HG03439 (cell line): Measurements from ENCODE around the gene TUB.

Experiments used
- ATAC-seq: cut with Tn5 transposase; IDR thresholded peaks from one replicate; pipeline ENCODE4 v1.9.1; 2021; ENCODE audit warnings: mild to moderate bottlenecking, moderate library complexity; ENCODE audit not compliant: unreplicated experiment

Gene TUB

DNA sequence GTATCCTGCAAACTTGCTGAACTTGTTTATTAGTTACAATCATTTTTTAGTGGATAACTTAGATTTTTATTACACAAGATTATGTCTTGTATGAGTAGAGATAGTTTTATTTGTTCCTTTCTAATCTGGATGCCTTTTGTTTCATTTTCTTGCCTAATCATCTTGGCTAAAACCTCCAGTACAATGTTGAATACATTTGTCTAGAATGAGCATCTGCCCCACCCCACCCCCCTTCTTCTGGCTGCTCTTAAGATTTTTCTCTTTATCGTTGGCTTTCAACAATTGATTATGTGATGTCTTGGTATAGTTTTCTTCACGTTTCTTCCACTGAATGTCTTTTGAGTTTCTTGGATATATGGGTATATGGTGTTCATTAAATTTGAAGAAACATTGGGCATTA lies 37.3 kb upstream of the TUB start:
- ATAC-seq: no peak

DNA sequence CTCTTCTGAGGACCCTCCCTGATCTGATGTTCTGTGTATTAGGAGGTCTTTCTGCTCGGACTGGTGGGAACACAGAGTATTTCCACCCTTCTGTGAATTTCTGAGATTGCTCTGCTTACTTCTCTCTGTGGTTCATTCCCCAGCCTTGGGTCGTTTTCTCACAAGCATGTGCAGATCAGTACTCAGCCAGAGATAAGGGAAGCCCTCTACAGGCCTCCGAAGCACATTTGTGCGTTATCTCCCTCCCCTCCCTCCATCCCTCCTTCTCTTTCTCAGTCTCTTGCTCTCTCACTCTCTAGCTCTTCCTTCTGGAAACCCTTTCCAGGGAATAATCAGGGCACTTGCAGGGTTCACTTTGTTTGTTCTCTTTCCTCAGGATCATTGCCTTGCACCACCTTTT lies 35.2 kb upstream of the TUB start:
- ATAC-seq: no peak

- ATAC-seq: no peak
These were observed 33.6 kb upstream of the TUB start for GRCh38 chr11:8047382-8047781.

DNA sequence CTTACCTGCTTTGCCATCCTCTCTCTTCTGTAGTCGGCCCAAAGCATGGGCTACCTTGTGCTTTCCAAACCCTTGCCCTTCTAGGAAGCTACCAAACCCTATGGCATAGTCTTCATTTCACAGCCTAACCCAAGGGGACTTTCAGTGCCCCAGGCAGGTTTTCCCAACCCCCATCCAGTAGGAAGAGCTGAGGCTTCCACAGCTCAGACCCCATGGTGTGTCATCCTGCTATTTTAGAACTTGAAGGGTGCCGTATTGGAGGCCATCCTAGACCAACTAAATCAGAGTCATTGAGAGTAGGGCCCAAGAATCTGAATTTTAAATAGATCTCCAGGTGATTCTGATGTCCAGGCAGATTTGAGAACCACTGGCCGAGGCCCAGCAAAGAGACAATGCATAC lies 31.9 kb upstream of the TUB start:
- no peak for ATAC-seq

- ATAC-seq: no peak
These were observed 25.7 kb upstream of the TUB start for GRCh38 chr11:8055091-8055835.

DNA sequence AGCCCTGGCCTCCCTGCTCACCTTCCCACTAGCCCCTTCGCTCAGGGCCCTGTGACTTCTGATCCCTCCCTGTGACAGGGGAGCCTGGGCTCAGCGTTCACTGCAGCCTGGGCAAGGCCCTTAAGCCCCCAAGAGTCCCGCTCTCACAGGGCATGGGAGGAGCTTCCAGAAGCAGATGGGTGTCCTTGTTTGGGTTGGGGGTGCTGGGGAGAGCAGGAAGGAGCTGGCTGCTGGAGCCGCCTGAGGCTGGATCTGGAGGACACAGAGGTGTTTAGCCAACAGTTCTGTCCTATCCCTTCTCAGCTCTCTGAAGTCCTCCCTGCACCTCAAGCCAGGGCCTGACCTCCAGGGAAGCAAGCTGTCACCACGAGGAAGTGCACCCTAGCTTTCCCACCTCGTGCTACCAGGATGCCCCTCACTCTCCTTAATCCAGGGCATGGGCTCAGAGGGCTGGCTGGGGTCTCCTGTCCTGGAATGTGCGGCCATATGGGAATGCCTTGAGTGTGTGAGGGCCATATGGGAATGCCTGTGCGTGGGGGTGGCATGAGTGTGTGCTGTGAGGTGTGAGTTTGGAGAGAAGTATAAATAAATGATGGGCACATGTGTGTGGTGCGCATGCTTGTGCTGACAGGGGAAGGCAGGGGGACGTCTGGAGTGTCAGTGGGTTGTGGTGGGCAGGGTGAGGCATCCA lies 25.0 kb upstream of the TUB start:
- ATAC-seq: no peak

DNA sequence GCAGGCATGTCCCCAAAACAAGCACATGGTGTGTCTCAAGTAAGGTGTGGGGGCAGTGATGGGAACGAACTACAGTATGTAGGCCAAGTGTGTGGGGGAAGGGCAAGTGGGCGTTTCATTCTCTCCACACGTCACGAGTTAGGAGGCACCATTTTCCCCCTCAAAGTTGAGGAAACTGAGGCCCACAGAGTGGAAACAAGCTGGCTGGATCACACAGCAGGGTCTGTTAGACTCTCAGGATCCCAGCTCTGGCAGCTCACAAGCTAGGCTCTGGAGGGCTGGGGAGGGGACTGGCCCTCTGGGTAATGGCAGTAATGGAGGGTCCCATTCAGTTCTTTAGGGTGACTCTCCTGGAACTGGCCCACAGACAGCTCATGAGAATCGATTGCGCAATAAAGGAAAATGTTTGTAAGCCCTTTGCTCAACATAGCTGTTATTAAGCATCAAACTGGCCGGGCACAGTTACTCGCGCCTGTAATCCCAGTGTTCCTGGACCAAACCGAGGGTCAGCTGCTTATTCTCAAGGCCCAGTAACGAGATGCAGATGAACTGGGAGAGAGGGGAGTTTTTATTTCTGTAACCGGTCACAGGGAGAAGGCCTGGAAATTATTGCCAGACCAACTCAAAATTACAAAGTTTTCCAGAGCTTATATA lies 24.1 kb upstream of the TUB start:
- no peak for ATAC-seq

DNA sequence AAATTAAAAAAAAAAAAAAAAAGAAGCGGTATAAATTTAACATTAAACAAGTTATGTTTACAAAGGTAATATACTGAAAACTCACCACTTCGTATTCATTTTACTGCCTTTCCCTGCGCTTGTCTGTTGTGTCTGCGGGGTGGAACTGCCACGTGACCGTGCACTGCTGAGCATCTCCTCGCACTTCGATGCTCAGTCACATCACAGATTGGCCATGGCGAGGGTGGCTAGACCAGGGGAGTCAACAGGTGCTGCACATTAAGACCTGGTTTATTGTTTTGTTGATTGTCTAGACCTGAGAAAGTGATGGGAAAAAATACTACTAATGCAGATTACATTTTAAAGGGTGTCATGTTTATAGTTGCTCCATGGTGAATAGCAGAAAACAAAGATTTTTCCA lies 22.8 kb upstream of the TUB start:
- no peak for ATAC-seq

GRCh38 chr11:8059030-8059429 lies 22.0 kb upstream of the TUB start:
- ATAC-seq: no peak

DNA sequence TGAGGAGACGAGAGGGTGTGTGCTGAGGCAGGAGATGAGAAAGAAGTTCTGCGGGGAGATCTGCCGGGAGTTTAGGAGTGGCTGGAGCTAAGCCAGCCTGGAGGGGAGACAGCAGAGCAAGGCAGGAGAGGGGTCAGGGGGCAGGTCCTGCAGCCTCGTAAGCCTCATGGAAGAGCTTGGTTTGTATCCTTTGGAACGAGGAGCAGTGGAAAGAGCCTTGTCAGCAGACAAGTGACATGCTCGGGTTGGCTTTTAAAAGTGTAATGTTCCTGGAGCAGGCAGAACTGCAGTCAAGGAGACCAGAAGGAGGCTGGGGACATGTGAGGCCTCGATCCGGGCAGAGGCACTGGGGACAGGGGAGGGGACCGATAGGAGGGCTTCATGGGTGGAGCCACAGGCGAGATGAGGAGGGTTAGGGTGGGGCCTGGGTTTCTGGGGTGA lies 21.4 kb upstream of the TUB start:
- ATAC-seq: no peak

DNA sequence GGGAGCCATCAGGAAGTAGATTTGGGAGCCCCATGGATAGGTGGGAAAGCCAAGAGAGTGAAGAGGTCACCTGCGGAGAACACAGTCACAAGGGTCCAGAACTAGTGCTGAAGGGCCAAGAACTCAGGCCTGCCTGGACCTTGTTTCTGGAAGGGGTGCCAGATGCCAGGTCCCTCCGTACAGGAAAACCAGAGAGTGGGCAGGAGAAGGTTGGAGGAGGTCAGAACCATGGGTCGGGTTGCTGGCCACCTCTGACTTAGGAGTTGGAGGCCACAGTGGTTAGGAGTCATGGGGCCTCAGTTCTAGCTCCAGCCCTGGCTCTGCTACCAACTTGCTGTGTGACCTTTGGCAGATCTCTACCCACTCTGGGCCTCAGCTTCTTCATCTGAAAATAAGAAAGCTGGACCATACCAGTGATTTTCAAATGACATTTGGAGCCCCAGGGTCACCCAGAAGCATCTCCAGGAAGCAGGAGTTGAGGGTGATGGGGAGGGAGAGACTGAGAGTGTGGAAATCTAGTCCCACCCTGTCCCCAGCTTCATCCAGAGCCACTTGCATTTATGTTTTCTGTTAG lies 20.8 kb upstream of the TUB start:
- ATAC-seq: no peak

- no peak for ATAC-seq
These were observed 20.0 kb upstream of the TUB start for GRCh38 chr11:8060801-8061554.

DNA sequence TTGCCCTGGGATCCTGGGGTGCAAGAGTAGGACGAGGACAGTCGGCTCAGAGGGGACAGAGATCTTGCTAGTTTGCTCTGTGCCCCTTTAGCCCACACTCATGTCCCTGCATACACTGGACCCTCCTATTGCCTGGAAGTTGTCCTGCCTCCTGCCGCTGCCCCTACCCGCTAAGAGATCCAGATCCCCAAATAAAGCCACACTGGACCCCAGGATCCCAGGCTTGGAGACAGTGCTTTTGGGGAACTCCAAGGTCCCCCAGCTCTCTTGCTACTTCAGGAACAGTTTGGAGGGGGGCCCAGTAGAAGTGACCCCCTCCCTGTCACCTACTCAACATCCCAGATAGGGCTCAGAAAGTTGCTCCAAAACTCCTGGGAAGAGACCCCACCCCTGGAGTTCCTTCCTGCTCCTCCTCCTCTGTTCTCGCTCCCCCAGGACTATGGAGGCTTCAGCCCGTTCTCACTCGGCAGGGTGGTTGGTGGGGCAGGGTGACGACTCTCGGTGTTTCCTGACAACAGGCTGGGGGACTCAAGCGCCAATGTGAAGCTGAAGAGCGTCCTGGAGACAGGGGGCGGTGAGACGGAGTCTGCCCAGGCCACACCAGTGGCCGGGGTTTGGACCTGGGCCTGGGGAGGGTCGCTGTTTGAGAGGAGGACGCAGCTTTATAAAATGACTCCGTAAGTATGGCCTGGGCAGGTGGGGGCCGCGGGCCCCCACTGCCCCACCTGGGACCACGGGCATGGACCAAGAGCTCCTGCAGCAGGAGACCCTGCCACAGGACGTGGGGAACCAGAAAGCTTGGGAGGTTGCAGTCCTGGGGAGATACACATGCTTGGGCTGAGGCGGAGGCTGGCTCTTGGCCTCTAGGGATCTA lies 19.2 kb upstream of the TUB start:
- no peak for ATAC-seq

- ATAC-seq: no peak
These were observed 18.2 kb upstream of the TUB start for GRCh38 chr11:8062781-8063257.

- ATAC-seq: no peak
These were observed 17.7 kb upstream of the TUB start for GRCh38 chr11:8063324-8063723.

DNA sequence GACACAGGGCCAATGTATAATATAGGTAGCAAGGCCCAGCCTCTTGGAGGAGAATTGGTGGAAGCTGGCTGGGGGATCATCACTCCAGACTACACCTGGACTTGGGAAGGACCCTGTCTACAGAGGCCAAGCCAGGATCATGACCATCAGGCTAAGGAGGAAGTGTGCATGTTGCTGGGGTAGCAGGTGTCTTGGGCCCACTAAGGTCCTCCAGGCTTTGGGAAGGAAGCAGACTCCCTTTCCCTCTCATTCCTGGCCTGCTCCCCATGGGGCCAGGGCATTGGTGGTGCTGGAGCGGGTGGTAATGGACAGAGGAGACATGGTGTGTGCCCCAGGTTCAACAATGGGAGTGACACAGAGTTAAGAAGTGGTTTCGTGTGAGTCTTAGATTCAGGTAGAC lies 16.0 kb upstream of the TUB start:
- no peak for ATAC-seq

GRCh38 chr11:8066036-8066910 lies 14.7 kb upstream of the TUB start:
- no peak for ATAC-seq

DNA sequence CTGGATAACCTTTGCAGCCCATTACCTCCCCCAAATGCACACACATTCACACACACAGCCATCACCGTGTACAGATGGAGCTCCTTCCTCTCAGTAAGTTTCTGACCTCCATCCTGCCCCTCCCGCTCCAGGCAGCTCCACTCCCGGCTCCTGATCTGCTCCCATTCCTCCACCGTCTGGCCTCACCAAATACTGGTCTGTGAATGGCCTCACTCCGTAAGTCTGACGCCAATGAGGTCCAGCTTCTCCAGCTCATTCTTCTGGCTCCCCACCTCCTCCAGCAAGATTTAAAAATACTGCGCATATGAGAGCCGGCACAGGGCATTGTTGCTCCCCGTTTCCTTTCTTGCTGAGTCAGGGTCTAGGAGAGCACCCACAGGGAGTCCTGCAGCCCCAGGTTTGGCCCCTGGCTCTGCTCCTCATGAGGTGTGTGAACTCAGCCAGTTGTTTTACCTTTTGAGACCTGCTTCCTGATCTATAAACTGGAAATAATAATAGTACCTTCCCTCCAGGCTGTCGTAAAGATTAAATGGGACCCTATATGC lies 14.0 kb upstream of the TUB start:
- no peak for ATAC-seq

GRCh38 chr11:8067567-8067928 lies 13.5 kb upstream of the TUB start:
- no peak for ATAC-seq
